NCI-H2107 treated with DMSO at 0.1 percent for 48 hours (cell line): ENCODE data around the gene PPP1R17.

ENCODE experiments used
- DNase-seq: peaks from one replicate; lab custom pipeline; 2025; ENCODE audit not compliant: unreplicated experiment; lab: John Stamatoyannopoulos, UW

Gene PPP1R17

DNA sequence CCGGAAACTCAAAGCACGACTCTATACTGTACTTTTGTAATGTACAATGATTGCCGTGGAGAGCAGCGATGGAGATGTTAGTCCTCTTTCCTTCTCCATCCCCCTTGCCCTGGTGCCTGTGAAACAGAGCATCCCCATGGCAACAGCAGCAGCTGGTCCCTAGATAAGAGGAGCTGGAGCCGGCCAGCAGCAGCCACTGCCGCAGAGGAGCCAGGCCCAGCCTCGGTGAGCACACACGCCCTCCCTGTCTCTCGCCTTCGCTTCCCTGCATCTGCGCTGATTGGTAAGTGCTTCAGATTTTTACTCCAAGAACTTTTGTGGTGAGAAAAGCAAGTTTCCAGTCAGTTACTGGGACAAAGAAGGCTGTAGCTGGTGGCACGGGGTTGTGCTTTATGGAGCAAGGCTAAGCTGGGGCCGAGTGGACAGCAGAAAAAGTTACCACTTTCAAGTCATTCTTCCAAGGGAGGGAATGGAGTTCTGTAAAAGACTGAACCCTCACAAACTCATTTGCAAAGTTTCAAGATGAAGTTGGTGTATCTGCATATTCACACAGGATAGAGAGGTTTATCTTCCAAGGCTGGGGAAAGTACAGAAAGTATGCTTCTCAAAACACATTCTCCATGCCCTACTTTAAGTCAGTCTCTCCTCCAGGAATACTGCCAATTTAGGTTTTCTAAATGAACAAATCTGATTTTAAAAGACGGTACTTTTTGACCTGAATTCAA lies at the start of gene PPP1R17:
TSS of gene PPP1R17 (plus strand) at position 192 of the 725 bp plus-strand sequence. CDS start 5,227 bp downstream, outside the sequence.
- no peak for DNase-seq

DNA sequence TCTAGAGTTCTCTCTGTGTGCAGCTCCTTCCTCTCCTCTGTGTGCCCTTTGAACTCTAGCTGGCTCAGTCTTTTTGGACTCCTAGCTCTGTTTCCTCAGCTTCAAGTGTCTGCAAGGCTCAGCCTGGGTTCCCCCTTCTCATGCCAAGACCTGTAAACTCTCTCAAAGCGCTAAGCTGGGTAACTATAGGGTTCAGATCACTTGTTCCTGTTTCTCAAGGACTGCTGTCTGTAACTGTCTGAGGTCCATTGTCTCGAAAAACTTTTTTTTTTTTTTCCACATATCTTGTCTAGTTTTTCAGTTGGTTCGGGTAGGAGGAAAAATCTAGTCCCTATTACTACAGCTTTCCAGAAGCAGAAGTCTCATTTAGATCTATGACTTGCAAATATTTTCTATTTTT lies 46.6 kb upstream of the PPP1R17 start:
- no peak for DNase-seq

DNA sequence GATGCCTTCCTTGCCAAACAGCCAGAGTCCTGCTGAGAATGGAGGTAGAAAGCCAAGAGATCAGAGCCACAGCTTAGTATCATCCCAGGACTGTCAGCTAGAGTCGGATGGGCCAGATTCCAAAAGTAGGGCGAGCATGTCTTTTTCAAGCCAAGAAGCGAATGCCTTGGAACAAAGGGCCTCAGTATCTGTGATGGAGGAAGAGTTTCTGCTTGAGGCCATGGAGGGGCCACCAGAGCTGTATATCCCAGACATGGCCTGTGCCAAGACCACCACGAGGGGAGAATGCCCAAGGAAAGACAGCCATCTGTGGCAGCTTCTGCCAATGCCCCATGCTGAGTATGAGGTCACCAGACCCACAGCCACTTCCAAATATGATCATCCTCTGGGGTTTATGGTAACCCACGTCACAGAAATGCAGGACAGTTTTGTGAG lies 44.3 kb upstream of the PPP1R17 start:
- DNase-seq, result no peak

DNA sequence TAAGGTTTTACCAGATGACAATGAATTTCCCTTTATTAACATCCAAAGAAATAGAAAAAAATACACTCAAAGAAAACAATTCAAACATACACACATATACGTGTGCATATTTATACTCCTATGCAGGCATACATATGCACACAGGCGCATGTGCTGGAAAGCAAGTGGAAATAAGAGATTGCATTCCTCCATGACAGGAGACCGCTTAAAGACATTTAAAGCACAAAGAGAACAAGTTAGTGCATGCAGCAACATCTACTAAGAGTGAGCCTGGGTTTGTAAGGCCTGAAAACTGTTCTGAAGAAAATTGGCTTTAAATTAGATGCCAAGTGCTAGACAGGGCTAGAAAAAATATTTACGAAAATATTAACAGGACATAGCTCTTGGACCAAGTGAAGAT lies 40.1 kb upstream of the PPP1R17 start:
- no peak for DNase-seq

DNA sequence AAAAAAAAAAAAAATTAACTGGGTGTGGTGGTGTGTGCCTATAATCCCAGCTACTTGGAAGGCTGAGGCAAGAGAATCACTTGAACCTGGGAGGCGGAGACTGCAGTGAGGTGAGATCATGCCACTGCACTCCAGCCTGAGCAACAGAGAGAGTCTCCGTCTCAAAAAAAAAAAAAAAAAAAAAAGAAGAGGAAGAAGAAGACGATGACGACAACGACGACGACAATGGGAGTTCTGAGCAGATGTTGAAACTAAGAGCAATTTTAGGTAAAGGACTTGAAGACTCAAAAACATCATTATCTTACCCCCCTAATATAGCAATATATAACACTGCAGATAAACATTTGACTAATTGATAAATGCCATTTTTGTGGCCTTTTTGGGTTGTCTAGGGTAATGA lies 39.5 kb upstream of the PPP1R17 start:
- no peak for DNase-seq

DNA sequence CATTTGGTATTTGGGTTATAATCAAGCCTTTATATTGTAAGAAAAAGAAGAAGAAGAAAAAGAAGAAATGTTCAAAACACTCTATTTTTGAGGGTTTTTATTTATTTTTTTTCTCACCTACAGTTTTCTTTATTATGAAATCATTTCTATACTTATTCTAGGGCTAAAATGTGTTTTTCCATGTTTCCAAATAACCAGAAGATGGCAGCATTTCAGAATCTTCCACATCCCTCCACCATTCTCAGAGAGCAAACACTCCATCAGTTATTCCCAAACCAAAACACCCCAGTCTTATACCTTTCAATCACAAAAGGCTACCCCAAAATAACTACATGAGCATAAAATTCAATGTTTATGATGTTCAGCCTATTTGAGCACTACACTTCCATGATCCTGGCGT lies 38.7 kb upstream of the PPP1R17 start:
- DNase-seq, result no peak

DNA sequence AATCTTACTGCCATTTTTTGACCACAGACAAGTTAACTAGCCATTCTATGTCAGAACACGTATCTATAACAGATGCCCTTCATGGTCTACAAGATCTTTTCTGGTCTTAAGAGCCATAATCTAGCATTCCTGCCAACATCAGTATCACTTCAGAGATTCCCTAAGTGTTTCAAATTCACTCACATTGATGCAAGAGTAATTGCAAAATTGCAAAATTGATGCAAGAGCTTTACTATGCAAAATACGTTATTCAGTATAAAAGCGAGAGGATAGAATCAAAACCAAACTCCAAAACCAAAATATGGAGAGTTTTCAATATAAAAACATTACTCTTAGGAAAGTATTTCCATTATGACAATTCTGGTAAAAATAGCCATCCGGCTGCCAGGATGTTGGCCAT lies 38.1 kb upstream of the PPP1R17 start:
- DNase-seq, result no peak

DNA sequence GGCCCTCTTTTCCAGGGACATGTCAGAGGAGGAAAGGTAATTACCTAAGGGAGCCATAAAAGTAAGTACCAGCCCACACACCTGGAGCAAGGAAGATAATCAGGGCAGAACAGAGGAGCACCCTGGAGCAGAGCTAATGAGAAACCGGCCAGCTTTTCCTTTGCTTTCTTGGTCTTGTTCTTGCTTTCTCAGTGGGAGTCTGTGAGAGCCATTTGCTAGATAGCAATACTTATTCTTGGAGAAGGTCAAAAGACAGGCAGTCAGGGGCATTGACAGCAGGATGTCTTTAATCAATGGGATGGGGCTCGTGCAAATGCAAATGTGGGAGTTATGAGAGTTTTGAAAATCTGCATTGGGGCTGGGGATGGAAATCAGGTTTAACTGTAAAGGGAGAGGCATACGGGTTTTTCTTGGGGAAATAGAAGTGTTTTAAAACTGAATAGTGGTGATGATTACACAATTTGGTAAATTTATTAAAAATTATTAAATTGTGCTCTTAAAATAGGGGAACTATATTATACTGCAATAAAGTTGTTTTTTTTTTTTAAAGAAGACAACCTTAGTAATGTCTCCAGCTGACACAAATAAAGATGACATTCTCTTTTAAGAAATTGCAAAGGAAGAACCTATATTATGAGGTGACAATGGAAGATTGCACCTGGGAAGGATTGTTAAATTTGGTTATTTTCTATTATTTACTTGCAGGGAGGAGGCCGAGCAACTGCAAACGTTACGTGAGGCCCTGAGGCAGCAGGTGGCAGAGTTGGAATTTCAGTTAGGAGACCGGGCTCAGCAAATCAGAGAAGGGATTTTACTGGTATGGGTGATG lies 35.6 kb upstream of the PPP1R17 start:
- DNase-seq, result no peak

DNA sequence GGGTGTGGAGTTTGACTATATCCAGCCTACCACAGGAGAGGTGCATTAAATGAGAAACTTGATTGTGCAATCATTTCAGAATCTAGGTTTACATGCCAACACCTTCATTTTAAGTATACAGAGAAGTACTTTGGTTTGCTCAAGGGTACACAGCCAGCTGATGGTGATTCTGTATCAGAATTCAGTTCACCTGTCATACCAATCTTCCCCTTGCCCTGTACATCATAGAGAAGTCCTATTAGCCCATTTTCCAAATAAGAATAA lies 35.0 kb upstream of the PPP1R17 start:
- no peak for DNase-seq

DNA sequence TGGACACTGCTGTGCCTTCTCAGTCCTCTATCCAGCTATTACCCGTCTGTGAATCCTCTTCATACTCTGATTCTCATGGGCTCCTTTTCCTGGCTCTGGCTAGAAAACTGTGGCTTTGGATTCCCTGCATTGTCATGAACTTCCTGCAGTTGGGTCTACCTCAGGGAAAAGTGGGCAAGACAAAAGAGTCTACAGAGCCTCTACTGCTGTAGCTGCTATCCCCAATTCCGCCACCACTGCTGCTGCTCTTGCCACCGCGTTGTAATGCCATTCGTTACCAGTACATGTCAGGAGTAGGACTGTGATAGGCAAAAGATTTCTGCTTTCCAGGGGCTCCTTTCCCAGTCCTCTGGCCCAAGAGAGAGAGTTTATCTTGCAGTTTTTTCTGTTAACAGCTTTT lies 23.9 kb upstream of the PPP1R17 start:
- DNase-seq, result no peak

DNA sequence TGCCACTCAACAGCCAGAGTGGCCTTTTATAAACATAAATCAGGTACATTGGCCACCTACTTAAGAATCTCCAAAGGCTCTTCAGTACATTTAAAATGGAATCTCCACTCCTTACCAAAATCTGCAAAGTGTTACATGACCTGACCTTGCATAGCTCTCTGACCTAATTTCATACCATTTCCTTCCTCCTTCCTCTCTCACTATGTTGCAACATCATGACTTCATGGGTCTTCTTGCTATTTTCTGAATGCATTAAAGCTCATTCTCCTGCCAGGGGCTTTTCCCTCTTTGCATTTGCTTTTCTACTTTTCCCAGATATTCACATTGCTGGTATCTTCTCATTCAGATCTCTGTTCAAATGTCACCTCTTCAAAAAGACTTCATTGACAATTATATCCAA lies 22.1 kb upstream of the PPP1R17 start:
- DNase-seq, result no peak

DNA sequence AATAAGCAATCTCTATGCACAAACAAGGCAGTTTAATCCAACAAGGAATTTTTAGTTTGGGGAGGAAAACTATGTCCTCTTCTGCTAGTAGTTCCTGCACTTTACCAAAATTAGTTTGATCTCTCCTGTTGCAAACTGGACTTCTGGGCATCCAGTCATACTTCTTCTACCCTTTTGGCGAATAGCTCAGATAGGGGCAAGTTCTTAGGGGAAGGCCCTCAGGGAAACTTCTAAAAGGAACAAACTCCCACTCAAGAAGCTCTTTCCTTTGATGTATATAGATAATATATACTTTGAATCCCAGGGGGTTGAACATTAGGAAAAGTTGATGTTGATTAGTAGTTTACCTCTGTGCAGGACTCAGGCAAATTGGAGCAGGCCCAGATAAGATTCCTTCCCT lies 21.5 kb upstream of the PPP1R17 start:
- DNase-seq, result no peak

DNA sequence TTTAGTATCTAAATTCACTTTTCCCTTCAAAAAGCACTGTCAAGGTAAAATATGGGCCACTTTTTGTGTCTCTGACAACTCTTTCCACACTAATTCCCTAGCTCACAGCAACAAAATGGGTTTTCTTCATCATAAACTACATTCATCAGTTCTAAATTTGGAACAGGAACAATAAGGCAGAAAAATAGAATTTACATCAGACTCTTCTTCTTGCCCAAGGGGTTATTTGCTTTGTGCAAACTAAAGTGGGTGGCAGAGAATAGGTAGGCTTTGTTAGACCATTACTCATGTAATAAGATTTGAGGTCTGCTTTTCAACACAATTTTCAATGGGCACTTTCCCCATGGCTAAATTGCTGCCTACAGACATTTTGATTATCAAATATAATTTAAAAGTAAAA lies 17.6 kb upstream of the PPP1R17 start:
- no peak for DNase-seq

DNA sequence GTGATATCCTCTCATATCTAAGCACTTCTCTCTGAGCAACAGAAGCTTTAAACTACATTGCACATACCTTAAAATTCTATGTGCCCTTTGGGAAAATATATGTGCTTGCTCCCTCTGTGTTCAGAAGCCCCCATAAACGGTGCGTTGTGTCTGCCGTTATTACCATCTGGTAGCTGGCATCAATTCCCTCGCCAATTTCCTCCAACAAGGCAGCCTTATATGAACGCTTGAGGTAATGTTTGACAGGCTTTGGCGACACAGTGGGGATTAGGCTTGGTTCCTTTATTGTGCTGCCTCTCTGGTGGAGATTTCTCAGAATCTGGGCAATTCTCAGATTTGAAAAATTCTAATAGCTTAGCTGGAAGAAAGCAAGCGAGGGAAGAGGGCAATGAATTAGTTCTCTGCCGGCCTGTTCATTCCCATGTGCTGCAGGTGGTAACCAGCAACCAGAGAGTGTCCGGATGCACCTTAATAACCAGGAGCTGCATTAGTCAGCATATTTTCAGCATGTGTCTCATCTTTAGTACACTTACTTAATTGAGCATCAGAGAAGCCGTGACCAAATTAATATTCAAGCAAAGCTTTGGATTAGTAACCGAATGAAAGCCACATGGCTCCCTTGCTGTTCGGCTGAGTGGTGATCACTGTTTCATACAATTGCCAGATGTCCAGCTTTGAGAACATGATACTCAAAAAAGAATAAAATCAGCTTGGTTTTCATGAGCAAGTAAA lies 7.3 kb upstream of the PPP1R17 start:
- DNase-seq, result no peak

DNA sequence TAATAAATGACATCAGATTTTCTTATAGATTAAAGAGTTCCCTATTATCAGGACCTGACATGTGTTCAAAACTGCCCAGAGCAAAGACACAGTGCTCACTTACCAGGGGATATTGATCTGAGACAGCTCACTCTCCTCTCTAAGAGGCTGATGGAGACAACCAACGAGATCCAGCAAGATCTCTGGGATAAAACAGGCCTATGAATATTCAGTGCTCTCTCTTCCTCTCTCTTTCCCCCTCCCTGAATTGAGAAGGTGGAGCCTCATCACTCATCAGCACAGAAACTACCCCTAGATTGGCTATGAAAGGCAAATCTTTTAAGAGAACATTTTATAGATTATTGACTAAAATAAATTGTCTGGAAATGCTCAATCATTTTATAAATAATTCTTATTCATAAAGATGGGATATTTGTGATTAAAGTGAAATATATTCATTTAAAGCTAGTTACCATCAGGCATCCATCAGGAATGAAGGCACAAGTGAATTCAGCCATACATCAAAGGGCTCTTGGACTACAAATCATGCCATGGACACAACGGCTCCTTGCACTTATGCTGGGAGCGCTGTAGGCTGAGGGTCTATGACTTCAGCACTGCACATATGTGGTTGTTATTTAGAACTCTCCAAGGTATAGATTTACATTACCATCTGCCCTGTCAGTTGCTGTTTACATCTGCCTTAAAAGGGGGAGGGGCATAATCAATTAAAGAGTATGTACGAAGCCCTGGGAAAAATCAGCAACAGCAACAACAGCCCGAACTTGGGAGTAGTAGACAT lies 3.4 kb upstream of the PPP1R17 start:
- no peak for DNase-seq

DNA sequence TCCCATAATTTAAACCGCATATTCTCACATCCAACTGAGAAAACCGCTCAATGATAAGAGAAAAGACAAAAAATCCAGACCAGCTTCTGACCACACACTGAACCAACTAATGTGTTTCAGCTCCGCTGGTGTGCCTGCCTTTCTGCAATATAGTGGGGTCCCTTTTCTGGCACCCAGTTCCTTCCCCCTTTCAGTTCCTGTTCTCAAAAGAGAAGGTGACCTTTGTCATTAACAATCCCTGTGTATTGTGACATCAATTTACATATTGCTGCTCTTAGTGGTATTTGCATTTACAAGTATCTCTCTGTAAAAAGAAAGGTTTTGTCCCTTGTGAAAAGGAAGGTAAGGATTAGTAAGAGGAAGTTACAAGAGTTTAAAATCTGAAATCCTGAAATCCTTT lies 1.4 kb downstream of the PPP1R17 start:
- DNase-seq, result no peak

DNA sequence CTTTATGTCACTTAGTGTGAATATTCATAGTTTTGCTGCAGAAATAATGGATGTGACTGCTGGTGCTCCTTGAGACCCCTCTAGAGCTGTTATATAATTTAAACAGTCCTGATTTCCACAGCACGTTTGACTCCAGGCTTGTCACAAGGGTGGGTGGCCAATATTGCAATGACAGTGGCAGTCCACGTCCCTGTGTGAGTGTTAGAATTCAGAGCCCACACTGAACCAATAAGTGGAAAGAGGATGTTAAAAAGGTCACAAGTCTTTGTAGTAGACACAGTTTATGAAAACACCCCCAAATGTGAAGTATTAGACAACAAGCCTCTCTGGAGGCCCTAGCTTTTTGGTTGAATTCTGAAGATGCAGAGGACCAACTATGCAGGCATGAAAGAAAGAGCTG lies 2.0 kb downstream of the PPP1R17 start:
- no peak for DNase-seq

DNA sequence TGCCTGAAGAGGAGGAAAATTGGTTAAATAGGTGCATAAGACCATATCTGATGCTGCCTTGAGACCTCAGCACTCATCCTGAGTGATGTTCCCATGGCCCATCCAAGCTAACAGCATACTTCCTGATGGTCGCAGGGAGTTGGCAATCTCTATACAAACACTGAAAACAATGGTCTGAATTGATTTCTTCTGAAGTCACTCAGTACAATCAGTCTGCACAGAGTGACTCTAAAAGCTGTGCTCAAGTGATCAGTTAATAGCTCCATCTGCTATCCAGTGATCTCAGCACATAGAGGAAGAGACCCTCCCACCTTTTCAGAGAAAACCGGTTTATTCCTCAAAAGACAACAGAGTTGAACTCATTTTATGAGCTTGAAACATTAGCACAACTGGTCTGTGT lies 3.9 kb downstream of the PPP1R17 start:
- DNase-seq, result no peak

DNA sequence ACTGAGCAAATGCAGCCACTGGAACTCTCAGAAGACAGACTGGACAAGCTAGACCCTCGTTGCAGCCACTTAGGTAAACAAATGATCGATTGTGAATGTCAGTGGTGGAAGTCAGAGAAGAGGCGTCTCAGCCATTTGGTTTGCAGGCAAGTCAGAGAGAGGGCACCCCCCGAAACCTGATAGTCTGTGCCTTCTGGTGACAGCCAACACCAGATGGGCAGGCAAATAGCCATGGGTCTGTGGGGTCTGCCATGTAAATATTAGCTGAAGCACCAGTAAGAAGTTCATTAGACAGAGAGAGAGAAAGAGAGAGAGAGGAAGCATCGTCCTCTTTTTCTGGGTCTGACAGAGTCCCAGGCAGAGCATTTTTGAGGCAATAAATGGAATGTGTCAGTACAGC lies 5.4 kb downstream of the PPP1R17 start:
- DNase-seq, result no peak

DNA sequence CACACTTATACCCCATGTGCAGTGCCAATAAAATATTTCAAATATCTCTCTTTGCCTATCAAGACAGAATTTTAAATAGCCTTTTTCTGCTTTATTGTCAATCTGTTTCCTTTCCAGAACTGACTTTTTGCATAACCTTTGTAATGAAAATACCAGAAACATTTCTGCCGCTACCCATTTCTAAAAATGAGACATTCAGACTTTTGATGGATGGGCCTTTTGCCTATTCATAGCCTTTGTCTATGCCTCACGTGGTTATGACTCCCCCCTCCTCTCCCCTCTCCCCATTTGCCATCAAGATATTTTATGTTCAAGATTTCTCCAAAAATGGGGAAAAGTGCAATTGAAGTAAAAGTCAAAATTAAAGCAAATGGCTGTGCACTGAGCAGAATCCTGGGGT lies 5.9 kb downstream of the PPP1R17 start:
- no peak for DNase-seq

DNA sequence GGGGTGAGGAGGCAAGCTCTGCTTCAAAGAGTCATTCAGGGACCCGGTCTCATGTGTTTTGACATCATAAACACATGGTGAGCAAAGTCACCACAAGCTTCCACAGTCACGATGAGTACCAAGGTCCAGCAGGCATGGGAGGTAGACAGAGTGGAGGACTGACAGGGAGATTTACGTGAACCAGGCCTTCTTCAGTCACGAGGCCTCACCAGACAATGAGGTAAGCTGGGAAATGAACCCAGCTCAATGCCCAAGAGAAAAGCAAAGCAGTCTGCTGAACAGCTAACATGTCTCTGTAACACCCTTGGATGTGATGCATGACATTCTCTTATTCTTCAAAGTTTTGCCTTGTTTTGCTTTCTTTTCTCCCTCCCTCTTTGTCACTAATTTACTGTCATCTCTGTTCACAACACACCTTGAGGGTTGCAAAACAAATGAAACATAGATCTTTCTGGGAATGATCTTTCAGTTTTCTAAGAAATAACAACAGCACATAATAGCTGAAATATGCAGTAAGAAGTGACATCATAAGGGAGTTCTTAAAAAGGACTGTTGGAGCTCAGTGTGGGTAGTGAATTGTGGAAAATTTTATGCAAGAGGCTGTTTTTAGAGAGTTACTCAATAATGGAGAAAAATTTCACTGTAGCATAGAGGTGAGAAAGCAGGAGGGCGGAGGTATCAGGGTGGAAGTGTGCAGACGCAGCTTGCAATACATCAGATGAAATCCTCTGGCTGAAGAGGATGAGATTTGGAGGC lies 9.0 kb downstream of the PPP1R17 start:
- no peak for DNase-seq
